A549 (cell line): ENCODE measurements around the gene MTG1. TPM values are rescaled to one million over a fixed set of nuclear protein-coding genes. Genes with fewer than 3 reads are reported as not detected.

Experiments used
- ATAC-seq, 2 experiments: fragments of 200-7000 bp in 1 of 2; fragments of >200 bp in 1 of 2; cut with Nextera tagmentation in 1 of 2; cut with Tn5 transposase in 1 of 2; 3 replicates each; pipeline versions ENCODE4 v1.8.0 to v1.9.1; 2018 to 2020; ENCODE audit warnings: mild to moderate bottlenecking in 1 of 2, moderate library complexity in 1 of 2
- CTCF ChIA-PET: fragments of 300-600 bp; sonication (Branson Sonifier 250); formaldehyde crosslinking; extraction: SDS; loops from one replicate; lab custom pipeline; 2021; ENCODE audit warnings: antibody characterized with exemption, inconsistent platforms; lab: Yijun Ruan, JAX
- POLR2A ChIA-PET: fragments of 350-600 bp; formaldehyde crosslinking; extraction: SDS; loops from one replicate; lab custom pipeline; 2021; ENCODE audit warnings: antibody characterized with exemption, inconsistent platforms; lab: Yijun Ruan, JAX
- DNase-seq, 2 experiments: peaks; one replicate each; pipeline versions ENCODE4 v3.0.0 to v3.0.0-alpha.2; 2011 to 2016; ENCODE audit warnings: low read depth in 1 of 2, low spot score in 1 of 2
- FAIRE-seq: peaks from 2 replicates; lab custom pipeline; 2011; peaks lifted over from hg19 to GRCh38; lab: Jason Lieb, UNC
- H3K27ac ChIP-seq, 2 experiments: fragments of >200 bp; sonication (Bioruptor Twin); formaldehyde crosslinking; 3 replicates each; pipeline ENCODE4 v1.5.1; 2016 to 2017
- H3K4me1 ChIP-seq: fragments of >200 bp; sonication (Bioruptor Twin); formaldehyde crosslinking; 3 replicates; pipeline ENCODE4 v1.6.1; 2016
- H3K4me2 ChIP-seq: fragments of >200 bp; sonication (Bioruptor Twin); formaldehyde crosslinking; 3 replicates; pipeline ENCODE4 v1.6.1; 2016
- H3K4me3 ChIP-seq: fragments of >200 bp; sonication (Bioruptor Twin); formaldehyde crosslinking; 3 replicates; pipeline ENCODE4 v1.5.1; 2016
- H3K9me3 ChIP-seq: fragments of >200 bp; sonication (Bioruptor Twin); formaldehyde crosslinking; 3 replicates; pipeline ENCODE4 v1.6.1; 2016
- BHLHE40 ChIP-seq: IDR thresholded peaks from 2 replicates; pipeline ENCODE4 v1.6.1; 2012; ENCODE audit warnings: low read depth, low read length, inconsistent platforms
- CEBPB ChIP-seq, 2 experiments: fragments of >200 bp in 1 of 2; sonication (Bioruptor Twin) in 1 of 2; formaldehyde crosslinking in 1 of 2; IDR thresholded peaks; 2 replicates each; pipeline ENCODE4 v1.6.1; 2012 to 2016
- CHD4 ChIP-seq: fragments of 200-600 bp; sonication (generic); IDR thresholded peaks from 2 replicates; pipeline ENCODE4 v1.6.1; 2016; ENCODE audit warnings: antibody characterized with exemption, mild to moderate bottlenecking, borderline replicate concordance
- ESRRA ChIP-seq: fragments of 150-350 bp; IDR thresholded peaks from 2 replicates; pipeline ENCODE4 v1.6.1; 2014; ENCODE audit warnings: mild to moderate bottlenecking, low read length, borderline replicate concordance
- FOXS1 ChIP-seq: fragments of 250-450 bp; sonication (Bioruptor Pico); IDR thresholded peaks from 2 replicates; pipeline ENCODE4 v1.5.0; 2020; ENCODE audit warnings: mild to moderate bottlenecking, moderate library complexity
- GATA3 ChIP-seq: IDR thresholded peaks from 2 replicates; pipeline ENCODE4 v1.6.1; 2012; ENCODE audit warnings: borderline replicate concordance
- HES2 ChIP-seq: fragments of >200 bp; sonication (Bioruptor Twin); formaldehyde crosslinking; IDR thresholded peaks from 2 replicates; pipeline ENCODE4 v1.6.1; 2016
- HOXA7 ChIP-seq: fragments of 250-450 bp; sonication (Bioruptor Pico); IDR thresholded peaks from 2 replicates; pipeline ENCODE4 v1.5.0; 2020; ENCODE audit warnings: mild to moderate bottlenecking, moderate library complexity
- HOXB13 ChIP-seq: fragments of 250-450 bp; sonication (Bioruptor Pico); IDR thresholded peaks from 2 replicates; pipeline ENCODE4 v1.5.0; 2020; ENCODE audit warnings: low read depth, mild to moderate bottlenecking, moderate library complexity
- HOXB5 ChIP-seq: fragments of 250-450 bp; sonication (Bioruptor Pico); IDR thresholded peaks from 2 replicates; pipeline ENCODE4 v1.5.0; 2020; ENCODE audit warnings: mild to moderate bottlenecking, moderate library complexity
- JUN ChIP-seq, 2 experiments: fragments of >200 bp; sonication (Bioruptor Twin); formaldehyde crosslinking; IDR thresholded peaks; 2 replicates in 1 of 2; 3 replicates in 1 of 2; pipeline ENCODE4 v1.6.1; 2016 to 2017
- JUNB ChIP-seq: fragments of >200 bp; sonication (Bioruptor Twin); formaldehyde crosslinking; IDR thresholded peaks from 2 replicates; pipeline ENCODE4 v1.6.1; 2016
- KDM5A ChIP-seq: fragments of 200-600 bp; sonication (generic); IDR thresholded peaks from 2 replicates; pipeline ENCODE4 v1.6.1; 2016; ENCODE audit warnings: antibody characterized with exemption, mild to moderate bottlenecking
- NFE2L2 ChIP-seq: fragments of 150-350 bp; conservative IDR thresholded peaks from 2 replicates; pipeline ENCODE4 v1.6.1; 2014; ENCODE audit warnings: low read length
- RAD21 ChIP-seq, 2 experiments: fragments of >200 bp in 1 of 2; sonication (Bioruptor Twin) in 1 of 2; formaldehyde crosslinking in 1 of 2; IDR thresholded peaks in 1 of 2; conservative IDR thresholded peaks in 1 of 2; 2 replicates in 1 of 2; 3 replicates in 1 of 2; pipeline ENCODE4 v1.6.1; 2012 to 2018; ENCODE audit warnings: inconsistent platforms in 1 of 2
- TFCP2L1 ChIP-seq: fragments of 250-450 bp; sonication (Bioruptor Pico); IDR thresholded peaks from 2 replicates; pipeline ENCODE4 v1.5.0; 2021; ENCODE audit warnings: mild to moderate bottlenecking
- WGBS: methylation state at CpG from one replicate; pipeline ENCODE4 v1.1.6; 2017; ENCODE audit errors: missing lambda C conversion rate; 5-methylcytosine and 5-hydroxymethylcytosine counted together
- polyA plus RNA-seq, 4 experiments: library from polyadenylated mRNA; depleted of rRNA in 3 of 4; stranded (reverse); fragments of >200 nt; fragmentation: RNase III in 1 of 4; extraction: RNeasy Plus Mini Kit Qiagen cat#74134 plus additional on column Dnase treatment in 1 of 4; gene quantifications; 2 replicates in 3 of 4; 3 replicates in 1 of 4; pipeline ENCODE4 v1.2.3, GENCODE V29; 2011 to 2017
- TF ChIP-seq, protein P1 (sequence below): IDR thresholded peaks from 2 replicates; pipeline ENCODE4 v1.6.1; 2012
- TF ChIP-seq, protein P2 (sequence below): fragments of 250-450 bp; sonication (Bioruptor Pico); IDR thresholded peaks from 2 replicates; pipeline ENCODE4 v1.5.0; 2020; ENCODE audit warnings: low read depth, mild to moderate bottlenecking, moderate library complexity
- TF ChIP-seq, protein P3 (sequence below): fragments of >200 bp; sonication (Bioruptor Twin); formaldehyde crosslinking; IDR thresholded peaks from 3 replicates; pipeline ENCODE4 v1.5.1; 2016

The MTG1 gene
- polyA plus RNA-seq, 2 of the 4 experiments (the other 2 are of a cell fraction), result 60.3 to 67.2 TPM

GRCh38 chr10:133388973-133389818, 4.8 kb upstream of the MTG1 start:
- CTCF ChIA-PET, result no interaction called here

GRCh38 chr10:133390597-133391248, 3.2 kb upstream of the MTG1 start:
- H3K9me3 ChIP-seq, result no peaks in the 10 kb centered on the region
- CTCF ChIA-PET, result interaction anchor here (0.9 to 3.0 kb wide), 3 partner anchors 9 to 61 kb away, joined by 3 to 15 read pairs (median 3); no protein-coding TSS in a partner anchor
- H3K4me1 ChIP-seq, result peaks cover 14% of the 10 kb centered on the region; the same call in 2 of the 3 replicates
- TF ChIP-seq CHD4 (no peak), ESRRA (no peak), TFCP2L1 (CRISPR knock-in tag) (no peak), FOXS1 (no peak), GATA3 (no peak)
- WGBS, result 93% methylated on average over 19 of the region's 19 CpGs
- H3K27ac ChIP-seq, result no peak overlapping the region
- no peak for FAIRE-seq
- H3K4me2 ChIP-seq, result no peak overlapping the region
- ATAC-seq, result no peak
- POLR2A ChIA-PET, result interaction anchor here (1.2 kb wide), 1 partner anchor 10 kb away, joined by 3 read pairs; no protein-coding TSS in a partner anchor
- no peak overlapping the region for H3K4me3 ChIP-seq
- DNase-seq, result no peak

More at GRCh38 chr10:133388973-133389818, 4.8 kb upstream of the MTG1 start:
- 82% methylated on average over 39 of the region's 39 CpGs for WGBS
- H3K9me3 ChIP-seq, result no peaks in the 10 kb centered on the region
- H3K4me2 ChIP-seq, result no peak overlapping the region
- peaks cover 8% of the 10 kb centered on the region; the same call in 2 of the 3 replicates for H3K4me1 ChIP-seq
- POLR2A ChIA-PET, result no interaction called here
- DNase-seq, result no peak
- no peak overlapping the region for H3K27ac ChIP-seq
- TF ChIP-seq HOXB5 (CRISPR knock-in tag) (no peak), BHLHE40 (no peak), CEBPB (IDR thresholded peaks at IDR 0.05) (no peak), HOXA7 (no peak), GATA3 (no peak), FOXS1 (no peak), HES2 (no peak), NFE2L2 (no peak), JUNB (no peak), KDM5A (no peak), RAD21 (conservative IDR thresholded peaks at IDR 0.05 in 1 of 2, IDR thresholded peaks at IDR 0.05 in 1 of 2) (no peak), JUN (IDR thresholded peaks at IDR 0.05) (no peak), HOXB13 (no peak)
- TF ChIP-seq, protein P1, sequence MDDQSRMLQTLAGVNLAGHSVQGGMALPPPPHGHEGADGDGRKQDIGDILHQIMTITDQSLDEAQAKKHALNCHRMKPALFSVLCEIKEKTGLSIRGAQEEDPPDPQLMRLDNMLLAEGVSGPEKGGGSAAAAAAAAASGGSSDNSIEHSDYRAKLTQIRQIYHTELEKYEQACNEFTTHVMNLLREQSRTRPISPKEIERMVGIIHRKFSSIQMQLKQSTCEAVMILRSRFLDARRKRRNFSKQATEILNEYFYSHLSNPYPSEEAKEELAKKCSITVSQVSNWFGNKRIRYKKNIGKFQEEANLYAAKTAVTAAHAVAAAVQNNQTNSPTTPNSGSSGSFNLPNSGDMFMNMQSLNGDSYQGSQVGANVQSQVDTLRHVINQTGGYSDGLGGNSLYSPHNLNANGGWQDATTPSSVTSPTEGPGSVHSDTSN, result no peak
- TF ChIP-seq, protein P2, sequence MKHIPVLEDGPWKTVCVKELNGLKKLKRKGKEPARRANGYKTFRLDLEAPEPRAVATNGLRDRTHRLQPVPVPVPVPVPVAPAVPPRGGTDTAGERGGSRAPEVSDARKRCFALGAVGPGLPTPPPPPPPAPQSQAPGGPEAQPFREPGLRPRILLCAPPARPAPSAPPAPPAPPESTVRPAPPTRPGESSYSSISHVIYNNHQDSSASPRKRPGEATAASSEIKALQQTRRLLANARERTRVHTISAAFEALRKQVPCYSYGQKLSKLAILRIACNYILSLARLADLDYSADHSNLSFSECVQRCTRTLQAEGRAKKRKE (CRISPR knock-in tag), result no peak
- TF ChIP-seq, protein P3, sequence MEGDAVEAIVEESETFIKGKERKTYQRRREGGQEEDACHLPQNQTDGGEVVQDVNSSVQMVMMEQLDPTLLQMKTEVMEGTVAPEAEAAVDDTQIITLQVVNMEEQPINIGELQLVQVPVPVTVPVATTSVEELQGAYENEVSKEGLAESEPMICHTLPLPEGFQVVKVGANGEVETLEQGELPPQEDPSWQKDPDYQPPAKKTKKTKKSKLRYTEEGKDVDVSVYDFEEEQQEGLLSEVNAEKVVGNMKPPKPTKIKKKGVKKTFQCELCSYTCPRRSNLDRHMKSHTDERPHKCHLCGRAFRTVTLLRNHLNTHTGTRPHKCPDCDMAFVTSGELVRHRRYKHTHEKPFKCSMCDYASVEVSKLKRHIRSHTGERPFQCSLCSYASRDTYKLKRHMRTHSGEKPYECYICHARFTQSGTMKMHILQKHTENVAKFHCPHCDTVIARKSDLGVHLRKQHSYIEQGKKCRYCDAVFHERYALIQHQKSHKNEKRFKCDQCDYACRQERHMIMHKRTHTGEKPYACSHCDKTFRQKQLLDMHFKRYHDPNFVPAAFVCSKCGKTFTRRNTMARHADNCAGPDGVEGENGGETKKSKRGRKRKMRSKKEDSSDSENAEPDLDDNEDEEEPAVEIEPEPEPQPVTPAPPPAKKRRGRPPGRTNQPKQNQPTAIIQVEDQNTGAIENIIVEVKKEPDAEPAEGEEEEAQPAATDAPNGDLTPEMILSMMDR, result no peak
- no peak for FAIRE-seq
- ATAC-seq, result no peak
- no peak overlapping the region for H3K4me3 ChIP-seq
